ENCODE data around the gene SDCCAG8.

DNA sequence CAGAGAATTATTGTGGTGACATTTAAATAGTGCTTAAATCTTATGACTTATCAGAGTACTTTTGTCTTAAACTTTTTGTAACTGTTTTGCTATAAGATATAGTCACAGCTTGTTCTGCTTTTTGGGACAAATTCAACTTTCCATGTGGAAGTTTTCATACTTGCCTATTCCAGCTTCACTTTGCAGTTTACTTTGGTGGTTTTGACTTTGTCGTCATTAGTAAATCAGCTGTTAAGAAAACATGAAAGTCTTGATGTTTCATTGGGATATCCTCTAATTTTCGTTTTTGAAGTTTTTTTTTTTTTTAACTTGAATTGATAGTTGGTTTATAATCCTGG lies 31.3 kb downstream of the SDCCAG8 start:
- TF ChIP-seq, protein P1, sequence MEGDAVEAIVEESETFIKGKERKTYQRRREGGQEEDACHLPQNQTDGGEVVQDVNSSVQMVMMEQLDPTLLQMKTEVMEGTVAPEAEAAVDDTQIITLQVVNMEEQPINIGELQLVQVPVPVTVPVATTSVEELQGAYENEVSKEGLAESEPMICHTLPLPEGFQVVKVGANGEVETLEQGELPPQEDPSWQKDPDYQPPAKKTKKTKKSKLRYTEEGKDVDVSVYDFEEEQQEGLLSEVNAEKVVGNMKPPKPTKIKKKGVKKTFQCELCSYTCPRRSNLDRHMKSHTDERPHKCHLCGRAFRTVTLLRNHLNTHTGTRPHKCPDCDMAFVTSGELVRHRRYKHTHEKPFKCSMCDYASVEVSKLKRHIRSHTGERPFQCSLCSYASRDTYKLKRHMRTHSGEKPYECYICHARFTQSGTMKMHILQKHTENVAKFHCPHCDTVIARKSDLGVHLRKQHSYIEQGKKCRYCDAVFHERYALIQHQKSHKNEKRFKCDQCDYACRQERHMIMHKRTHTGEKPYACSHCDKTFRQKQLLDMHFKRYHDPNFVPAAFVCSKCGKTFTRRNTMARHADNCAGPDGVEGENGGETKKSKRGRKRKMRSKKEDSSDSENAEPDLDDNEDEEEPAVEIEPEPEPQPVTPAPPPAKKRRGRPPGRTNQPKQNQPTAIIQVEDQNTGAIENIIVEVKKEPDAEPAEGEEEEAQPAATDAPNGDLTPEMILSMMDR (IDR thresholded peaks at IDR 0.05; ENCODE audit: insufficient read depth, low read depth, low read length): no peak
- no peak for TF ChIP-seq EZH2 (IDR thresholded peaks at IDR 0.05; ENCODE audit: insufficient read depth, low read length)

Data from astrocyte (in vitro differentiated cells and primary cell).